Testis (tissue), 2 donors: ENCODE results near the gene MAPKBP1.

Source experiments
- POLR2A ChIP-seq: fragments of 450-650 bp; IDR thresholded peaks from one replicate; pipeline ENCODE4 v1.6.1; 2017; ENCODE audit warnings: antibody characterized with exemption, mild to moderate bottlenecking, moderate library complexity
- TF ChIP-seq, protein P1 (sequence below), 3 experiments: fragments of 450-650 bp in 2 of 3; fragments of 200-600 bp in 1 of 3; sonication (generic) in 1 of 3; IDR thresholded peaks; one replicate each; pipeline ENCODE4 v1.5.1; 2016 to 2019; ENCODE audit warnings: antibody characterized with exemption in 3 of 3, mild to moderate bottlenecking in 2 of 3, moderate library complexity in 1 of 3

DNA sequence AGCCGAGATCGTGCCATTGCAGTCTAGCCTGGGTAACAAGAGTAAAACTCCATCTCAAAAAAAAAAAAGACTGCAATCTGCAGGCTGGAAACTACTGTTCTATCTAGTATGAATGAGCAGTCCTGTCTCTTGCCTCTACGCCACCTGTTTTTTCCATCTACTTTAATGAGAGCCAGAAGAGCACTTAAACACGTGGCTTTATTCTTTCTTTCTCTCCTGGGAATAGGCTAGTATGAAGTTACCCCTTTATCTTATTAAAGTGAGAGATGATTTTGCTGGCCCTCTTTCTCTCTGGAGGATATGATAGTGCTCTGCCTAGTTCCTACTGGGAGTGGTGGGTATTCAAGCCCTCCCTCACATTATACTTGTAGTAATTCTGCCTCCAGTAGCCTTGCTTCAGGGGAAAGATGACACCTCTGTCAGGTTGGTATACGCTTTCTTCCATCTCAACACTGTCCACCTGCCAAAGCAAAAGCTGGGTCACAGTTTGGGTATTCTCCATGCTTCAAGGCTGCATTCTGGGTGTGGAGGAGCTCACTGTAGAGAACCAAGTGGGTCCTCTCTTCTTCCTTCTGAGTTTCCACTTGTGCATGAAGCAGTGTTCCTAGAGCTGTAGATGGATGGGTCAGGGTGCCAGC lies 17.8 kb downstream of the MAPKBP1 start:
- TF ChIP-seq, protein P1, sequence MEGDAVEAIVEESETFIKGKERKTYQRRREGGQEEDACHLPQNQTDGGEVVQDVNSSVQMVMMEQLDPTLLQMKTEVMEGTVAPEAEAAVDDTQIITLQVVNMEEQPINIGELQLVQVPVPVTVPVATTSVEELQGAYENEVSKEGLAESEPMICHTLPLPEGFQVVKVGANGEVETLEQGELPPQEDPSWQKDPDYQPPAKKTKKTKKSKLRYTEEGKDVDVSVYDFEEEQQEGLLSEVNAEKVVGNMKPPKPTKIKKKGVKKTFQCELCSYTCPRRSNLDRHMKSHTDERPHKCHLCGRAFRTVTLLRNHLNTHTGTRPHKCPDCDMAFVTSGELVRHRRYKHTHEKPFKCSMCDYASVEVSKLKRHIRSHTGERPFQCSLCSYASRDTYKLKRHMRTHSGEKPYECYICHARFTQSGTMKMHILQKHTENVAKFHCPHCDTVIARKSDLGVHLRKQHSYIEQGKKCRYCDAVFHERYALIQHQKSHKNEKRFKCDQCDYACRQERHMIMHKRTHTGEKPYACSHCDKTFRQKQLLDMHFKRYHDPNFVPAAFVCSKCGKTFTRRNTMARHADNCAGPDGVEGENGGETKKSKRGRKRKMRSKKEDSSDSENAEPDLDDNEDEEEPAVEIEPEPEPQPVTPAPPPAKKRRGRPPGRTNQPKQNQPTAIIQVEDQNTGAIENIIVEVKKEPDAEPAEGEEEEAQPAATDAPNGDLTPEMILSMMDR (IDR thresholded peaks at IDR 0.05), result no peak
- no peak for TF ChIP-seq POLR2A
